HepG2 (cell line): ENCODE results near the gene MLX. TPM values are rescaled to one million over a fixed set of nuclear protein-coding genes. Genes with fewer than 3 reads are reported as not detected.

Experiments used
- ATF1 ChIP-seq: IDR thresholded peaks from 2 replicates; pipeline ENCODE4 v1.6.1; 2016; ENCODE audit warnings: mild to moderate bottlenecking, control low read depth
- CHD2 ChIP-seq: IDR thresholded peaks from 2 replicates; pipeline ENCODE4 v1.6.1; 2011; ENCODE audit warnings: low read depth, low read length, improper control_type of control experiment
- KDM5B ChIP-seq: sonication (generic); formaldehyde crosslinking; IDR thresholded peaks from 2 replicates; pipeline ENCODE4 v1.4.0; 2020; ENCODE audit warnings: missing genetic modification reagents, mild to moderate bottlenecking, borderline replicate concordance
- RFX1 ChIP-seq: fragments of 450-650 bp; IDR thresholded peaks from 2 replicates; pipeline ENCODE4 v1.6.1; 2017
- ZFP36 ChIP-seq: fragments of 150-350 bp; IDR thresholded peaks from 2 replicates; pipeline ENCODE4 v1.6.1; 2018; ENCODE audit warnings: borderline replicate concordance, low read length, low read depth; ENCODE audit not compliant: partially characterized antibody
- ZFP90 ChIP-seq: sonication (generic); formaldehyde crosslinking; IDR thresholded peaks from 2 replicates; pipeline ENCODE4 v1.8.0; 2022; ENCODE audit warnings: missing genetic modification reagents, mild to moderate bottlenecking, inconsistent platforms, borderline replicate concordance
- ZFYVE20 ChIP-seq: sonication (generic); formaldehyde crosslinking; IDR thresholded peaks from 2 replicates; pipeline ENCODE4 v1.8.0; 2023; ENCODE audit warnings: low read depth, mild to moderate bottlenecking, moderate library complexity, missing genetic modification reagents, borderline replicate concordance
- ZNF264 ChIP-seq: sonication (generic); formaldehyde crosslinking; IDR thresholded peaks from 2 replicates; pipeline ENCODE4 v1.4.0; 2020; ENCODE audit warnings: missing genetic modification reagents
- ZNF660 ChIP-seq: sonication (generic); formaldehyde crosslinking; IDR thresholded peaks from 2 replicates; pipeline ENCODE4 v1.5.1; 2020; ENCODE audit warnings: mild to moderate bottlenecking, low read depth, missing genetic modification reagents, borderline replicate concordance
- polyA plus RNA-seq, 8 experiments: library from polyadenylated mRNA; depleted of rRNA in 3 of 8; stranded (reverse) in 7 of 8; unstranded in 1 of 8; fragments of >200 nt; fragmentation: Illumina TruSeq in 4 of 8; extraction: Trizol in 4 of 8; gene quantifications; 2 replicates each; pipeline versions ENCODE4 v1.2.1 to v1.2.3, GENCODE V29; 2011 to 2016; ENCODE audit warnings: low read depth in 4 of 8, missing spikeins in 1 of 8, mixed read lengths in 1 of 8; ENCODE audit not compliant: insufficient read depth in 1 of 8
- total RNA-seq, 5 experiments: library from RNA; depleted of rRNA; stranded (reverse); fragments of >200 nt; fragmentation: Illumina TruSeq; extraction: Trizol; gene quantifications; 2 replicates each; pipeline ENCODE4 v1.2.3, GENCODE V29; 2016; ENCODE audit warnings: low read depth in 1 of 5
- TF ChIP-seq, protein P1 (sequence below), 2 experiments: sonication (generic) in 1 of 2; formaldehyde crosslinking in 1 of 2; IDR thresholded peaks; 2 replicates each; pipeline versions ENCODE4 v1.5.1 to v1.6.1; 2011 to 2020; ENCODE audit warnings: borderline replicate concordance in 1 of 2, low read depth in 1 of 2, low read length in 1 of 2, mild to moderate bottlenecking in 1 of 2, missing genetic modification reagents in 1 of 2, moderate library complexity in 1 of 2
- TF ChIP-seq, protein P2 (sequence below): sonication (generic); formaldehyde crosslinking; IDR thresholded peaks from 2 replicates; pipeline ENCODE4 v1.5.0; 2020; ENCODE audit warnings: missing genetic modification reagents
- TF ChIP-seq, protein P3 (sequence below): sonication (generic); formaldehyde crosslinking; IDR thresholded peaks from 2 replicates; pipeline ENCODE4 v1.9.0; 2021; ENCODE audit warnings: missing genetic modification reagents, mild to moderate bottlenecking, borderline replicate concordance
- TF ChIP-seq, protein P4 (sequence below): sonication (generic); formaldehyde crosslinking; IDR thresholded peaks from 2 replicates; pipeline ENCODE4 v1.4.0; 2020; ENCODE audit warnings: low read depth, mild to moderate bottlenecking, missing genetic modification reagents

MLX gene
- total and polyA plus RNA-seq, 2 of the 13 experiments (the other 11 are each of a cell fraction or from before 2014, with no cell fraction given) = 38.9 to 74.4 TPM

DNA sequence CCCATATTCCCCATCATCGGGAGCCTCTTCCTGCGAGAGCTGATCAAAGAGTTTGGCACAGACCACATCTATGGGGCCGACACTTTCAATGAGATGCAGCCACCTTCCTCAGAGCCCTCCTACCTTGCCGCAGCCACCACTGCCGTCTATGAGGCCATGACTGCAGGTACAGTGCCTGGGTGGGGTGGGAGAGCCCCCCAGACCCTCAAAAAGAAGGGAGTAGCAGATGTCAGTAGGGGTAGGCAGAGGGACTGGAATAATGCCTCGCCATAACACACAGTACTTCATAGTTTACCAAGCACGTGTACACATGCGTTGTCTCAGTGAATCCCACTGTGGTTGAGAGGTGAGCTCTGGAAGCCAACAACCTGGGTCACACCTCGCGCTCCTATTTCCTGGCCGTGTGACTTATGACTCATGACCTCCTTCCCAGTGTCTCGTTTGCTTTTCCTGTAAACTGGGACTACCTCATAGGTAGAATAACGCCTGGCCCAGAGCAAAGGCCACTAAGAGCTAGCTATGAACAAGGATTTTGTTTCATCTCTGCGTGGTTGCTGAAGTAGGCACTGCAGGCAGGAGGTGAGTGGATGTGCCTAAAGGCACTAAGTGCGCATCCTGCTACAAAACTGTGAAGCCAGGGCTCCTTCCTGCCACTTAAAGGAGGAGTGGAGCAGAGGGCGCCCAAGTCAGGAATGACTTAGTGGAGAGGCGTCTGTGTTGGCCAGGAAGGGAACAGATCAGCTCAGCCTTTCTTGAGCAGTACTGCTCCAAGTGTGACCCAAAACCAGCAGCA lies 25.7 kb upstream of the MLX start (continued):
- TF ChIP-seq, protein P1, sequence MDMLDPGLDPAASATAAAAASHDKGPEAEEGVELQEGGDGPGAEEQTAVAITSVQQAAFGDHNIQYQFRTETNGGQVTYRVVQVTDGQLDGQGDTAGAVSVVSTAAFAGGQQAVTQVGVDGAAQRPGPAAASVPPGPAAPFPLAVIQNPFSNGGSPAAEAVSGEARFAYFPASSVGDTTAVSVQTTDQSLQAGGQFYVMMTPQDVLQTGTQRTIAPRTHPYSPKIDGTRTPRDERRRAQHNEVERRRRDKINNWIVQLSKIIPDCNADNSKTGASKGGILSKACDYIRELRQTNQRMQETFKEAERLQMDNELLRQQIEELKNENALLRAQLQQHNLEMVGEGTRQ (IDR thresholded peaks at IDR 0.05; ENCODE audit: low read depth, low read length) = no peak
- TF ChIP-seq, protein P1 (CRISPR knock-in tag; IDR thresholded peaks at IDR 0.05; ENCODE audit: borderline replicate concordance) = peak; percentile 61; the same call in 1 of the 2 replicates
- TF ChIP-seq, protein P2, sequence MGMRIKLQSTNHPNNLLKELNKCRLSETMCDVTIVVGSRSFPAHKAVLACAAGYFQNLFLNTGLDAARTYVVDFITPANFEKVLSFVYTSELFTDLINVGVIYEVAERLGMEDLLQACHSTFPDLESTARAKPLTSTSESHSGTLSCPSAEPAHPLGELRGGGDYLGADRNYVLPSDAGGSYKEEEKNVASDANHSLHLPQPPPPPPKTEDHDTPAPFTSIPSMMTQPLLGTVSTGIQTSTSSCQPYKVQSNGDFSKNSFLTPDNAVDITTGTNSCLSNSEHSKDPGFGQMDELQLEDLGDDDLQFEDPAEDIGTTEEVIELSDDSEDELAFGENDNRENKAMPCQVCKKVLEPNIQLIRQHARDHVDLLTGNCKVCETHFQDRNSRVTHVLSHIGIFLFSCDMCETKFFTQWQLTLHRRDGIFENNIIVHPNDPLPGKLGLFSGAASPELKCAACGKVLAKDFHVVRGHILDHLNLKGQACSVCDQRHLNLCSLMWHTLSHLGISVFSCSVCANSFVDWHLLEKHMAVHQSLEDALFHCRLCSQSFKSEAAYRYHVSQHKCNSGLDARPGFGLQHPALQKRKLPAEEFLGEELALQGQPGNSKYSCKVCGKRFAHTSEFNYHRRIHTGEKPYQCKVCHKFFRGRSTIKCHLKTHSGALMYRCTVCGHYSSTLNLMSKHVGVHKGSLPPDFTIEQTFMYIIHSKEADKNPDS (CRISPR knock-in tag) = peak; percentile 74; the same call in 1 of the 2 replicates
- TF ChIP-seq ZNF264 (CRISPR knock-in tag) (peak; percentile 61; the same call in 1 of the 2 replicates), ZFP90 (CRISPR knock-in tag) (no peak; the same call in 1 of the 2 replicates), ZNF660 (no peak), KDM5B (CRISPR knock-in tag) (peak; percentile 87; the same call in 1 of the 2 replicates), RFX1 (no peak), ATF1 (CRISPR knock-in tag) (peak; percentile 80; the same call in 1 of the 2 replicates), ZFYVE20 (CRISPR knock-in tag) (no peak), ZFP36 (no peak), CHD2 (peak; percentile 49; the same call in 1 of the 2 replicates)
- TF ChIP-seq, protein P3, sequence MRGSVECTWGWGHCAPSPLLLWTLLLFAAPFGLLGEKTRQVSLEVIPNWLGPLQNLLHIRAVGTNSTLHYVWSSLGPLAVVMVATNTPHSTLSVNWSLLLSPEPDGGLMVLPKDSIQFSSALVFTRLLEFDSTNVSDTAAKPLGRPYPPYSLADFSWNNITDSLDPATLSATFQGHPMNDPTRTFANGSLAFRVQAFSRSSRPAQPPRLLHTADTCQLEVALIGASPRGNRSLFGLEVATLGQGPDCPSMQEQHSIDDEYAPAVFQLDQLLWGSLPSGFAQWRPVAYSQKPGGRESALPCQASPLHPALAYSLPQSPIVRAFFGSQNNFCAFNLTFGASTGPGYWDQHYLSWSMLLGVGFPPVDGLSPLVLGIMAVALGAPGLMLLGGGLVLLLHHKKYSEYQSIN (CRISPR knock-in tag) = no peak
- TF ChIP-seq, protein P4, sequence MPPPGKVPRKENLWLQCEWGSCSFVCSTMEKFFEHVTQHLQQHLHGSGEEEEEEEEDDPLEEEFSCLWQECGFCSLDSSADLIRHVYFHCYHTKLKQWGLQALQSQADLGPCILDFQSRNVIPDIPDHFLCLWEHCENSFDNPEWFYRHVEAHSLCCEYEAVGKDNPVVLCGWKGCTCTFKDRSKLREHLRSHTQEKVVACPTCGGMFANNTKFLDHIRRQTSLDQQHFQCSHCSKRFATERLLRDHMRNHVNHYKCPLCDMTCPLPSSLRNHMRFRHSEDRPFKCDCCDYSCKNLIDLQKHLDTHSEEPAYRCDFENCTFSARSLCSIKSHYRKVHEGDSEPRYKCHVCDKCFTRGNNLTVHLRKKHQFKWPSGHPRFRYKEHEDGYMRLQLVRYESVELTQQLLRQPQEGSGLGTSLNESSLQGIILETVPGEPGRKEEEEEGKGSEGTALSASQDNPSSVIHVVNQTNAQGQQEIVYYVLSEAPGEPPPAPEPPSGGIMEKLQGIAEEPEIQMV (CRISPR knock-in tag) = peak; percentile 60; the same call in 1 of the 2 replicates
